GM19455 (cell line): ENCODE results near the gene AGPAT1.

ENCODE experiments used
- ATAC-seq: cut with Tn5 transposase; IDR thresholded peaks from one replicate; pipeline ENCODE4 v1.9.1; 2021; ENCODE audit not compliant: unreplicated experiment

The AGPAT1 gene

DNA sequence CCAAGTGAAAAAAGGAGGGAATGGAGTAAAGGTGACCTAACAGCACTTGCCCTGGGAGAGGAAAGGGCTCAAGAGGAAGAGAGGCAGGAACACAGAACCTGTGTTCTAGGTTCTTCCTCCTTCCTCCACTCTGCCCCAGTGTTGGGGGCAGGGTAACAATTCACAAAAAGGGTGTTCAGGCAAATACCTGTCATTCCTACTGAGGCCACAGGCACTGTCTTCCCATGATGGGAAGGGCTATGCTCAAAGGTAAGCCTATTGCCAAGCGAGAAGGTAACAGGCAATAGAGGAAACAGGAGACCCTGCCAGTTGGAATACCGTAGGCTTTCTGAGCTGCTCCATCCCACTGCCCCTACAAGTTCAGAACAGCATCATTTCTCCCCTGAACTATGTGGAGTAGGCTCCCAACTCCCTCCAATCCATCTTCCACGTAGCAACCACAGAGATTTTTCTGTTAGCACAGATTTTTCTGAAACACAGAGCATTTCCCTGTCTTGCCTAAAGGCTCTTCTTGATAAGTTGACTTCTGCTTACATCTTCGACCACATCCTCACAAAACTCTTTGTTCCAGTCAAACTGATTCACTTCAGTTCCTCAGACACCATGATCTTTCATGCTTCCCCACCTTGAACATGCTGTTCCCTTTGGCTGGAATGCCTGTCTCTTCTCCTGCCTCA, 2.7 kb downstream of the AGPAT1 start:
- ATAC-seq: no peak

DNA sequence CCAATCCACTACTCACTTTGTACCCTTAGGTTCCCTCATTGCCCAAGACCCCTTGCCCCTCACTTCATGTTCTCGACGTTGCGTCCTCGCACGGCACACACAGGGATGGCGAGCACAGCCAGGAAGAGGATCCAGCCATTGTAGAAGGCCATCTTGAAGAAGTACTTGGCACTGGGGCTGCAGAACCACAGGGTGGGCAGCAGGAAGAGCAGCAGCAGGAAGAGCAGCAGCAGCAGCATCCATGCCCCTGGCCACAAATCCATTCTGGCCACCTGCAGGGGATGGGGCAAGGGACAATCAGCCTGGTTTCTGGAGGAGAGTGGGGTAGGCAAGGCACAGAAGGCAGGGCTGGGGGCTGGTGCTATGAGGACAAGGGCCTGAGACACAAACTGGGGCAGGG, 4.7 kb downstream of the AGPAT1 start:
- no peak for ATAC-seq

GRCh38 chr6:32170294-32170693, 5.6 kb downstream of the AGPAT1 start:
- no peak for ATAC-seq

DNA sequence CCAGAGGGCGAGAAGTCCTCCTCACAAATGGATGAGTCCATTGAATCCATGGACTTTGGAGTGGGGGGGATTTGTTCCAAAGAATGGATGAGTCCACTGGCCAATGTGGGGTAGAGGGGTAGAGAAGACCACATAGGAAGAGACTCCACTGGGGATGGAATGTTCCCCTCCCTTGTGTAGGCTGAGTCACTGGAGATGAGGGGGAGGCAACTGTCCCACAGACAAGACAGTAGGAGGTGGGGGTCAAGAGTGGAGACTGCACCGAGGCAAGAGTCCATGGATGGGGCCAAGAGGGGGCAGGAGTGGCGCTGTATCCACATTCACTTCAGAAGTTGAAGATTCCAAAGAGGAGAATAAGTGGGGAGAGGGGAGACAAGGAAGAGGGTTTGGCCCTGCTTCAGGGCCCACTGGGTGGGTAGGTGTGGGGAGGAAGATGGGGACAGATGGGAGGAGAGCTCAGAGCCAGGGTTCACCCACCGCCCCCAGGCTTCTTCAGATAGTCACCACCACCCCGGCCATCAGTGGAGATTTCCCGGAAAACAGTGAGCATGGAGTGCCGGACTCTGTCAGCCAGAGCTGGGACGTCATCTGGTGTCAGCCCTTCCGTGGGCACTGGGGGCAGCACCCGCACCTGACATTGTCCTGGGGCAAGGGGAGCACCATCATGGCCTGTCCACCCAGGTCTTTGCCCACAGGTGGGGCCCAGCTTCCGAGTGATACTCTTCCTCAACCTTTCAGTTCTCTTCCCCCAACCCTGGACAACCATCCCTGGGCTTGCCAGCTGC, 6.9 kb downstream of the AGPAT1 start:
- ATAC-seq: no peak

DNA sequence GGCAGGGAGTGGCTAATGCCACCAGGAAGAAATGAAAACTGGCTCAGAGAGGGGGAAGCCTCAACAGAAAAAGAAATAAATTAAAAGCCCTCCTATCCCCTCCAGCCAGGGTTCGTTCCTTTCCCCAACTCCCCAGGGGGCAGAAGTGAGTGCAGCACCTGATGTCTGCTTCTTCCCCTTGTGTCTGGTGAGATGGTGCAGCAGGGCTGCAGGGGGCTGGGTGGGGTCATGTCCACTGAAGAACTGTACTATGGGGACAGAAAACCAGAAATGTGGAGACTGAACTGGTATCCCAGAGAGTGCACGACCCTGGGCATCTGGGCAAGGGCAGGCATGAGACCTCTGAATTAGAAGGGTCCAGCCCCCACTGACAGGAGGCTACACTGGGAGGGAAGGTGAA, 7.5 kb downstream of the AGPAT1 start:
- no peak for ATAC-seq

DNA sequence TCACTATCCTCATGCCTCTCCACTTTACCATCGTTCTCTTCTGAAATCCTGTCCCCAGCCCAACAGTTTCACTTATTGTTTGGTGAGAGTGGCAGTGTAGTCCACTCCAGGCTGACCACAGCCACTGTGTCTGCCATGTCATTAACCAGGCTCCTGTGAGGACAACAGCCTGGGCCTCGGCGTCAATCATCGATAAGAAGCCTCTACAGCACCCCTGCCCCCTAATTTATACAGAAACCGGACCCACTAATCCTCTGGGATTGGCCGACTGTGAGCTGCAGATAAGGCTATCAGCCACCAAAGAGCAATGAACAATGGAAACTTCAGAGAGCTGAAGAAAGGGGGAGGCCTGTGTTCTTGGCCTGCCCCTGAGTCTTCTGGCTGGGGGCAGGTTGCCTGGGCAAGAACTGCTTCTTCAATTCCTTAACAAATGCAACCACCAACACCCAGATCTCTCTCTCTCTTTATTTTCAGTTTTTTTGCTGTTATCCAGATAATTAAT, 8.1 kb downstream of the AGPAT1 start:
- no peak for ATAC-seq

GRCh38 chr6:32167154-32167760, 8.6 kb downstream of the AGPAT1 start:
- ATAC-seq: no peak

DNA sequence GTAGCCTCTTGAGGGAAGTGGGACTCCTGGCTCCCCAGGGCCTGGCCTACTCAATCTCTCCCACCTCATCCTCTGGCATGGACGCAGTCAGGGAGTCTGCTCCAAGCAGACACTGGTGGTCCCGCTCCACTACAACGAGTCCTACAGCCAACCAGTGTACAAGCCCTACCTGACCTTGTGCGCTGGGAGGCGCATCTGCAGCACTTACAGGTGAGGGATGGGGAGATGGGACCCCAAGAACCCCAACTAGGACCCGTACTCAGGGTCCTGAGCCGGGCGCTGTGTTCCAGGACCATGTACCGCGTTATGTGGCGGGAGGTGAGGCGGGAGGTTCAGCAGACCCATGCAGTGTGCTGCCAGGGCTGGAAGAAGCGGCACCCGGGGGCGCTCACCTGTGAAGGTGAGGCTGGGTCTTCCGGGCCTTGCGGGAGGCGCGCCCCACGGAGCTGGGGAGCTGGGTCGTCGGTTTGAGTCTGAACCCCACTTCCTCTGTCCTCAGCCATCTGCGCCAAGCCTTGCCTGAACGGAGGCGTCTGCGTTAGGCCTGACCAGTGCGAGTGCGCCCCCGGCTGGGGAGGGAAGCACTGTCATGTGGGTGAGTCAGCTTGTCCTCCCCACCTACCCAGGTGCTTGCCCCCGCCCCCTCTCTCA, 9.3 kb downstream of the AGPAT1 start:
- ATAC-seq: no peak

DNA sequence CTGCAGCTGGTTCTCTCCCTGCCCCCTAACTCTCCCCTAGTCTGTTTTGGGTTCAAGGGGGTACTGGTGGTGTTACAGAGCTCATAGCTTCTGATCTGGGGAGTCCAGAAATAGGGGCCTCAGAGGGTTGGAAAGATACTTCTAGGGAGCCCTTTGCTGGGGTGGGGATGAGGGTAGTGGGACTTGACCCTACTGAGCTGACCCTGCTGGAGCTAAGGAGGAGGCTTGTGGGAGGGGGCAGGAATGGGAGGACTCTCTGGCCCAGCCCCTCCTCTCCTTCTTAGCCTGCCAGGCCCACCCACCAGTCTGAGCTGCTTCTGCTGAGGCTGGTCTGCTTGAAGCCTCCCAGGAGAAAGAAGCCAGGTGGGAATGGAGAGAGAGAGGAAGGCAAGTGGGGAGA, 11.6 kb downstream of the AGPAT1 start, which contains the start of gene EGFL8:
Gene EGFL8, plus strand, starts transcription at position 301 of the 400 bp plus-strand sequence. CDS start 1,571 bp downstream, outside the sequence.
- no peak for ATAC-seq

DNA sequence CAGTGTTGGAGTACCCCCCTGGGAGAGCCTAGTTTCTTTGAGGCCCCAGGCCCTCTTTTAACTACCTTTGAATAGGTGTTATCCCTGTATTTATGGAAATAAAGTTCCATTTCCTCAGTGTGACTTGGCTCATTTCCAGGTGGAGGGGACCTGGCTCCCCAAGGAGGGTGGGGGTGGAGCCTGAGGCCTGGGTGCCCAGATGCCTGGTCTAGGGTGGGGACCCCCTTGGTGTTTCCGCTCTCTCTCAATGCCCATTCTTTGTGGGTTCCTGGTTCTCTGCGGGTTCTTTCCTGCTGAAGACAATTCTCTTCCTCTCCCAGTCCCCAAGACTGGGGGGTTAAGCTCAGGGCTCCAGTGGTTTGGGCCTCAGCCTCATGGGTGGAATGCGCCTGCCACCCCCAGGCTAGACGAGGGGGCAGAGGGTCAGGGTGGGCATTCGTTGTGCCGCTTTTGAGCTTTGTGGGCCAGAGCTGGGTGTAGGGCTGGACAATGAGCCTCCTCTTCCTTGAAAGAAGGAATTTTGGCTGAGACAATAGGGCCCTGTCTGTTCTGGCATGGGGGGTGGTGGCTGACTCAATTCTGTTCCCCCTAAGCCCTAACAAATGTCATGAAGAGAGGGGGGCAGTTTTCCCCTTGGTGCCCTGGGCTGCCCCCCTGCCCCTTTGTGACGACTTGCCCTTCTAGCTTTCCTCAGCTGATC, 12.2 kb downstream of the AGPAT1 start:
- ATAC-seq: no peak

- ATAC-seq: no peak
Measured at GRCh38 chr6:32158052-32158451, 17.8 kb downstream of the AGPAT1 start.

- ATAC-seq: no peak
Measured at GRCh38 chr6:32156891-32157290, 19.0 kb downstream of the AGPAT1 start.

DNA sequence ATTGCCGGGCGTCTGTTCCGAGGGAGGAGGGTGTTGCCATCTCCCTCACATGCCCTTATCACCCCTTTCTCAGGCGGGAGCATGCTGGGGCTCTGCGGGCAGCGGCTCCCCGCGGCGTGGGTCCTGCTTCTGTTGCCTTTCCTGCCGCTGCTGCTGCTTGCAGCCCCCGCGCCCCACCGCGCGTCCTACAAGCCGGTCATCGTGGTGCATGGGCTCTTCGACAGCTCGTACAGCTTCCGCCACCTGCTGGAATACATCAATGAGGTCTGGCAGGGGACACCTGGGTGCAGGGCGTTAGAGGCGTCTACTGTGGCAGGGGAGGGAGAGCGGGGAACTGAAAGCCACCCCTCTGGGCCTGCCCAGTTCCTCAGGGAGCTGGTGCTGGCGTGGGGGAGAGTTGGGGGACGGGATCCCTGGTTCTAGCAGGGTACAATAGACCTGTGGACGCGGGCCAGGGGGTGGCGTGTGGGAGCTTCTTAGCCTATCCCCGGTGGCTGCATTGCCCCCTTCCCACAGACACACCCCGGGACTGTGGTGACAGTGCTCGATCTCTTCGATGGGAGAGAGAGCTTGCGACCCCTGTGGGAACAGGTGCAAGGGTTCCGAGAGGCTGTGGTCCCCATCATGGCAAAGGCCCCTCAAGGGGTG, 21.2 kb downstream of the AGPAT1 start:
- no peak for ATAC-seq

- no peak for ATAC-seq
Measured at GRCh38 chr6:32153564-32154513, 22.0 kb downstream of the AGPAT1 start, which contains the start of gene PPT2. PPT2 (plus strand) TSS chr6:32154141; CDS start chr6:32154595, 454 bp downstream.

DNA sequence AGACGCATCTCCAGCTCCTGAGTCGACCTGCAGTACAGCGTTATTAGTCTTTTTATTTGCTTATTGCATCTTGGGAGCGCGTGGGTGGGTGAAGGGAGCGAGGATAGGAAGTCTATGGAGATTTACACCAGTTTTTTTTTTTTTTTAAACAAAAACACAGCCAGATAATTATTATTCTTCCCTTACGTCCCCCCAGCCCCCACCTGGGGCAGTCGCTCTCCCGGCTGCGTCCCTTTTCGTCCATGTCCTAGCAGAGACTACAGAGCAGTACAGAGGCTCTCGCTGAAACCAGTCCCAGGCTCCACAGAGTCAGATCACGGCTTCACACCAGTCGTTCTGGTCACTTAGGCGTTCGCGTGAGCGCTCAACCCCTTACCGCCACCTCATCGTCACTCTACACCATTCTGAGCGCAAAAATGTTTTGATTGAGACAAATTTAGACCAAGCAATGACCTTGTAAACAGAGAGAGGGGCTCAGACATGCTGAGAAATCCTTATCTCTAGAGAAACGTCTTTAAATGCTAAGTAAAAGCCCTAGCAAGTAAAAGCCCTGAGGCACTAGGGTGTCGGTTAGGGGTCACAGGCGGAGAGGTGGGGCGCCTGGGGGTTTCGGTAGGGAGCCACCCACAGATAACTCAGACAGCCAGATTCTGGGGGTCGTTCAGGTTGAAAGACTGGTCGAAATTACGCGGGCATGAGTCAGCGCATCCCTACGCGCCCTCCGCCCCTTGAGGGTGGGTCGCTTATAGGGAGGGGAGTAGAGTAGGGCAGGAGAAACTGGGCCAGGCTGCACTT, 22.9 kb downstream of the AGPAT1 start:
- no peak for ATAC-seq

DNA sequence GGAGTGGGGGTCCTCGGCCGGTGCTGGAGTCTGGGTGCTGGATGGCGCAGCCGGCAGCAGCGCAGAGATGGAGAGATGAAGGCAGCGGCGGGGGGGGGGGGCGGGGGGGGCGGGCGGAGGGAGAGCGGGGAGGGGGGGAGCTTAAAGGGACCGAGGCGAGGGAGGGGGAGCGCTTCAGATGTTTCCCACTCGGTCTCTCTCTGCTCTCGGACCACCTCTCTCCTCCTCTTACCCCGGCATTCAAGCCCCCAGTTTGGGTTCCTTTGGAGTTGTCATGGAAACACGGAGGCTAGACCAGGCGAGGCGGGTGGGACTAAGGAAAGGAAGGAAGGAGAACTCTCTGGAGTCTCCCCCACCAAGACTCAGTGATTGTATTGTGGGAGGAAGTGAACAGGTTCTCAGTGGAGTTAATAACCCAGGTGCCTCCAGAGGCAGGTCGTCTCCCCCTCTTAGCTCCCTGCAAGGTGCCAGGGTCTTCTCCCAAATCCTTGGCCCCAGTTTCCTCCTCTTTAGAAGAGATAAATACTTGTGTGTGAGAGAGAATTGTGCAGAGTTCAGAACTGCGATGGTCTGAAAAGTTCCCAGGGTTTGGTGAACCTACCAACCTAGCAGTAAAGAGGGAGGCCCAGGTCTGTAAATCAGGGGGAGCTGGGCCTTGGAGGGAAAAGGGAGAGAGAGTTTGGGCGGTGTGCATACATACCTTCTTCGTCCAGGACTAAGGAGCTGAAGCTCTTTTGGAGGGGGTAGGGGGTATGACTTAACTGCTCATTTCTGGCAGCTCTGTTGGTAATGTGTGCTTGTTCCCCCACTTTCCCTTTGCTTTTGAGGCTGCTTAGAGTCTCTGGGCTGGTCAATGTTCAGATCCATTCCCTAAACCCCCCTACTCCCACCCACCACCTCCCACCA, 23.8 kb downstream of the AGPAT1 start, which contains the start of gene PRRT1:
Gene PRRT1, minus strand, starts transcription at position 77 of the 906 bp plus-strand sequence. CDS start 112 bp downstream, outside the sequence.
- no peak for ATAC-seq
